ENCODE results near the gene STK10. TPM values are rescaled to one million over a fixed set of nuclear protein-coding genes. Genes with fewer than 3 reads are reported as not detected.

The STK10 gene
- polyA plus RNA-seq, 1 of the 3 experiments (the other 2 are of a cell fraction): 11.0 TPM

GRCh38 chr5:172050080-172050479 is 137.9 kb downstream of the STK10 start:
- ChIA-PET POLR2A (no interaction called here), CTCF (no interaction called here)
- no peak overlapping the region for H3K4me3 ChIP-seq (ENCODE audit: low read depth in 2 of 2, low read length in 1 of 2)
- H3K9ac ChIP-seq: no peak overlapping the region
- no peaks in the 10 kb centered on the region for H3K79me2 ChIP-seq (ENCODE audit: insufficient read depth)
- H3K27ac ChIP-seq (ENCODE audit: low read depth in 2 of 2, low read length in 1 of 2): no peak overlapping the region
- no peaks in the 10 kb centered on the region for H3K27me3 ChIP-seq (ENCODE audit: insufficient read depth)
- H3K9me2 ChIP-seq: no peaks in the 10 kb centered on the region
- no peak overlapping the region for H2AFZ ChIP-seq (ENCODE audit: low read depth)
- no peak for DNase-seq
- TF ChIP-seq NFIC (IDR thresholded peaks at IDR 0.05; ENCODE audit: borderline replicate concordance) (no peak), FOXM1 (IDR thresholded peaks at IDR 0.05; ENCODE audit: low read depth) (no peak), GATA2 (CRISPR knock-in tag; IDR thresholded peaks at IDR 0.05) (no peak), NRF1 (IDR thresholded peaks at IDR 0.05; ENCODE audit: low read depth, low read length) (no peak), FOXJ3 (CRISPR knock-in tag; IDR thresholded peaks at IDR 0.05) (no peak)
- H3K36me3 ChIP-seq (replicated peaks in 1 of 2; ENCODE audit: control insufficient read depth in 1 of 2, insufficient read depth in 2 of 2, low read length in 1 of 2): peaks cover 14 to 16% of the 10 kb centered on the region in 2 experiments
- H3K4me1 ChIP-seq (ENCODE audit: control insufficient read depth in 1 of 2, insufficient read depth in 2 of 2, low read depth in 1 of 2, low read length in 1 of 2): peaks cover 0 to 4% of the 10 kb centered on the region in 2 experiments; a peak in 1 of 4 replicates
- no peaks in the 10 kb centered on the region for H4K20me1 ChIP-seq (ENCODE audit: insufficient read depth)
- 95% methylated on average over 4 of the region's 4 CpGs for WGBS (ENCODE audit: low lambda C conversion rate)
- H3K4me2 ChIP-seq: no peak overlapping the region
- H3K9me3 ChIP-seq: no peaks in the 10 kb centered on the region
- H3F3A ChIP-seq (replicated peaks; ENCODE audit: insufficient read depth): no peaks in the 10 kb centered on the region

DNA sequence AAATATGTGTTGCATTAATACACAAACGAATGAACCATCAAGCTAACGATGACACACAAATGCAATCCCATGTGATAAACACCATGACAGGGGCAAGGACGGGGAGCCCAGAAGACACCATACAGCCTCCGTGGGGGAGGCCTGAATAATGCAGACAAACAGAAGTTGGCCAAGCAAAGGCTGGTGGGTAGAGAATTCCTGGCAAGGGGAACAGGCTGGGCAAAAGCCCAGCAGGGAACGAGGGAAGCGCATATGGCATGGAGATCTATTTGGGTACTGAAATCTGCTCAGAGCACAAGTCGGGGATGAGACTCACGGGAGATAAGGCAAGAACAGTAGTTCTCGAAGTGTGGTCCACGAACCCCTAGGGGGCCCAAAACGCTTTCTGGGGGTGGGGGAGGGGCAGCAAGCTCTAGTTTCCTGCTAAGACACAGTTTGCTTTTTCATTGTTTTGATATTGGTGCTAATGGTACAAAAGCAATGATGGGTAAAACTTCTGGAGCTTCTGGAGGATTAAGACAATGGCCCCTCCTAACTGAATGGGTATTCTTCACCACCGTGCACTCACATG is 138.7 kb downstream of the STK10 start:
- H3K9me3 ChIP-seq: no peaks in the 10 kb centered on the region
- TF ChIP-seq GATA2 (CRISPR knock-in tag; IDR thresholded peaks at IDR 0.05) (no peak), NFIC (IDR thresholded peaks at IDR 0.05; ENCODE audit: borderline replicate concordance) (no peak), SMC3 (IDR thresholded peaks at IDR 0.05; ENCODE audit: low read depth, low read length) (no peak), ZBTB33 (IDR thresholded peaks at IDR 0.05; ENCODE audit: borderline replicate concordance, low read depth) (no peak), YY1 (IDR thresholded peaks at IDR 0.05; ENCODE audit: low read depth) (no peak), RXRA (IDR thresholded peaks at IDR 0.05; ENCODE audit: borderline replicate concordance, low read depth) (no peak), MEF2A (IDR thresholded peaks at IDR 0.05; ENCODE audit: borderline replicate concordance, low read depth) (no peak), PBX3 (IDR thresholded peaks at IDR 0.05) (no peak), FOSL2 (IDR thresholded peaks at IDR 0.05; ENCODE audit: borderline replicate concordance, low read depth) (no peak), TCF12 (IDR thresholded peaks at IDR 0.05) (no peak), SIN3A (IDR thresholded peaks at IDR 0.05; ENCODE audit: borderline replicate concordance, low read depth, low read length) (no peak), IRF3 (IDR thresholded peaks at IDR 0.05; ENCODE audit: low read depth, low read length) (no peak)
- H3K4me3 ChIP-seq (ENCODE audit: low read depth in 2 of 2, low read length in 1 of 2): no peak overlapping the region
- H3K9me2 ChIP-seq: no peaks in the 10 kb centered on the region
- peaks cover 14 to 19% of the 10 kb centered on the region in 2 experiments for H3K36me3 ChIP-seq (replicated peaks in 1 of 2; ENCODE audit: control insufficient read depth in 1 of 2, insufficient read depth in 2 of 2, low read length in 1 of 2)
- H3K27ac ChIP-seq (ENCODE audit: low read depth in 2 of 2, low read length in 1 of 2): no peak overlapping the region
- CTCF ChIA-PET: no interaction called here
- H3K79me2 ChIP-seq (ENCODE audit: insufficient read depth): no peaks in the 10 kb centered on the region
- H3K9ac ChIP-seq: no peak overlapping the region
- no peaks in the 10 kb centered on the region for H3K27me3 ChIP-seq (ENCODE audit: insufficient read depth)
- no peak overlapping the region for H3K4me2 ChIP-seq
- WGBS (ENCODE audit: low lambda C conversion rate): 92% methylated on average over 12 of the region's 12 CpGs
- no peak for DNase-seq
- H3F3A ChIP-seq (replicated peaks; ENCODE audit: insufficient read depth): no peaks in the 10 kb centered on the region
- H3K4me1 ChIP-seq (ENCODE audit: control insufficient read depth in 1 of 2, insufficient read depth in 2 of 2, low read depth in 1 of 2, low read length in 1 of 2): peaks cover 0 to 4% of the 10 kb centered on the region in 2 experiments; a peak in 1 of 4 replicates
- no peak overlapping the region for H2AFZ ChIP-seq (ENCODE audit: low read depth)
- H4K20me1 ChIP-seq (ENCODE audit: insufficient read depth): no peaks in the 10 kb centered on the region
- POLR2A ChIA-PET: no interaction called here
